Right forelimb (tissue), 1 donor: ENCODE results near the gene PTPRG.
"Not testable (repeated sequence)": the region's sequence is repeated elsewhere in the genome, so short reads cannot be mapped to it uniquely, and the experiment has no call there.

Experiments used
- DNase-seq: peaks from one replicate; pipeline ENCODE4 v3.0.0-alpha.2; 2018

The PTPRG gene

DNA sequence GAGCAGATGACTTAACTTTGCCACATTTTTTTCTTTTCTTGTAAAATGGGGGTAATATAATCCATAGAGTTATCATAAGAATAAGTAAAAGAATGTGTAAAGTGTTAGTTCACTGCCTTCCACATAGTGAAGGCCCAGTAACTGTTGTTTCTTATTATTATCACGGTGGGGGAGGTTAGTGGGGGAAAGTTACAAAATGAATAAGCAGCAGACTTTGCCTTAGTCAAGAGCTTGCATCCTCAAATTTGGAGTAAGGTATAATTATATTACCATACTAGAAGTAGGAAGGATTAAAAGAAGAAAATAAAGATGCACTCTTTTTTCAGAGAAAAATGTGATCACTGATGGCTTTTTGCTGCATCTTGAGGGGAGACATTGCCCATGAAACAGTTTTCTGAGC lies 247.6 kb downstream of the PTPRG start:
- DNase-seq: no peak

DNA sequence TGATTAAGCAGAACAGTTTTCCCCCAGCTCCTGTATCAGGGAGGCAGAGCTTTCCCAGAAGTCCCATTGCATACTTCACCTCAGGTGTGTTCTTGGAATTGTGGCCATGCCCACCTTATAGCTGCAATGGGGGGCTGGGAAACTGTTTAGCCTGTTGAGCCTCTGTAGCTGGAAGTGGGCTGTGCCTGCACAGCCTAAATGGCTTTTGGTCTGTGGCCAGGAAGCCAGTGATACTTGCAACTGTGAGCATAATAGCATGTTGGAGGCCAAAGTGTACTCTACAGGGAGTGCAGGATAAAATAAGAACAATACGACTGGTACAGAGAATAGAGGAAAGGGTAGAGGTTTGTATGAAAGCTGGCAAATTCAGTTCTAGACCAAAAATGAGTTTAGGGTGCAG lies 248.5 kb downstream of the PTPRG start:
- DNase-seq: no peak

GRCh38 chr3:61810953-61811497 lies 249.7 kb downstream of the PTPRG start:
- no peak for DNase-seq

GRCh38 chr3:61811652-61812051 lies 250.3 kb downstream of the PTPRG start:
- DNase-seq: no peak

DNA sequence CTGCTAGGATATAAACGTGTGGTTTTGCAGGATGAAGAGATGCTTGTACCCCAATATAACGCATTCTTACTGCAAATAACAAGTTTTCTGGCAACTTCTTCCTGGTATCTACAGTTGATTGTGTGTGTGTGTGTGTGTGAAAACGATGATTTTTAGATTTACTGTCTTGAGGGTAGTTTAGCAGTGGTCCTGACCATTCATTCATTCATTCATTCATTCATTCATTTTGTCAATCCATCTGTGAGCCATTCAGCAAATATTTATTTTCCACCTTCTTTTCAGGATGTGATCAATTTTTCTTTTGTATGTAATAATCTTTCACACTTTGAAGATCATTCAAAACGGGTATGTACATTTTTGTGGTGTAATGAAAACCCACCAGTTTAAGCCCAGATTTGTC lies 250.7 kb downstream of the PTPRG start:
- DNase-seq: no peak

DNA sequence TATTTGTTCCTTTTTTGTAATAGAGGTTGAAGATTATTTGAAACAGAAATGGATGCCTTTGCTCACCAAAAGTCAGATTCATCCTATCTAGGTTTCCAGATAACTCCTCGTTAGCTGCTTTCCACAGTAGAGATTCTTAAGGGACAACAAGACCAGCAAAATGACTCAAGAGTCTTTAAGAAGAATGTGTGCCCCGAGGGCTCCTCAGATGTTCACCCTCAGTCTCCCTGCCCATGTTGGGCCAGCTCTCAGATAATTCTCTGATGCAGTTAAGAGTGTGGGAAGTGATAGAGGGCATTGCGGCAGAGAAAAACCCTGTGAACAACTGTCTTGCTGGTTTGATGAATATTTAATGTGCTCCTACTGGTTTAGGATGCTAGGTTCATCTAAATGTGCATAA lies 251.1 kb downstream of the PTPRG start:
- no peak for DNase-seq

- no peak for DNase-seq
Observed at GRCh38 chr3:61813636-61814035, 252.3 kb downstream of the PTPRG start.

GRCh38 chr3:61814674-61815073 lies 253.3 kb downstream of the PTPRG start:
- DNase-seq: no peak

GRCh38 chr3:61816304-61816703 lies 254.9 kb downstream of the PTPRG start:
- DNase-seq: not testable (repeated sequence)

DNA sequence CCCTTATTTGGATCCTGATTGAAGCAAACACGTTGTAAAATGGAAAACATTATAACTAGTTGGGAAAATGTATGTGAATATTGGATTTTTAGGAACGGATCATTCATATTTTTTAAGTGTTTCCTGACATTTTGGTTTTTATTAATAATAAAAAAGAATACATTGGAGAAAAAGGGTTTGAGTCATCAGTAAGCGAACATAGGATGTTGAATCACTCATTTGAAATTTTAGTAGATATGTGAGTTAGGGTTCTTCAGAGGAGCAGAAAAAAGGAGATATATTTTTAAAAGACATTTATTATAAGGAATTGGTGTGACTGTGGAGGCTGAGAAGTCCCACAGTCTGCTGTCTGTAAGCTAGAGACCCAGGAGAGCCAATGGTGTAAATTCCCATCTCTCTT lies 258.5 kb downstream of the PTPRG start:
- no peak for DNase-seq

- DNase-seq: no peak
Observed at GRCh38 chr3:61820306-61820992, 259.1 kb downstream of the PTPRG start.

GRCh38 chr3:61821823-61822251 lies 260.5 kb downstream of the PTPRG start:
- DNase-seq: no peak

DNA sequence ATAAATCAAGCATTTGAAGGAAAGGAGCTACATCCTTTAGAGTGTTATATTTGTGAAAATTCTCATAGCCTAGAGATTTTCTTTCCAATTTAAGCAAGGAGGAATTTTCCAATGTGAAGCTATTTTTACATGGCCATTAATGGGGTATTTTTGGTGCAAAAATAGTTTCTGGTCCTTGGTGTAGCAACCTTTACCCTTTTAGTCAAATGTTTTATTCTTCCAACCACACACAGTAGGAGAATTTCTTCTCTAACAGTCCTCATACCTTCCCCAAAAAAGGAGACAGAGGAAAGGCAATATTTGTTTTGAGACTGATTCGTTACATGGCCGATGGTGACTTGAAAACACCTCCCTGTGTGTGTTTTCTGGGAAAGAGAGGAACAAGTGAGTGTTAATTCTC lies 261.2 kb downstream of the PTPRG start:
- no peak for DNase-seq

- no peak for DNase-seq
Observed at GRCh38 chr3:61824553-61825135, 263.3 kb downstream of the PTPRG start.

DNA sequence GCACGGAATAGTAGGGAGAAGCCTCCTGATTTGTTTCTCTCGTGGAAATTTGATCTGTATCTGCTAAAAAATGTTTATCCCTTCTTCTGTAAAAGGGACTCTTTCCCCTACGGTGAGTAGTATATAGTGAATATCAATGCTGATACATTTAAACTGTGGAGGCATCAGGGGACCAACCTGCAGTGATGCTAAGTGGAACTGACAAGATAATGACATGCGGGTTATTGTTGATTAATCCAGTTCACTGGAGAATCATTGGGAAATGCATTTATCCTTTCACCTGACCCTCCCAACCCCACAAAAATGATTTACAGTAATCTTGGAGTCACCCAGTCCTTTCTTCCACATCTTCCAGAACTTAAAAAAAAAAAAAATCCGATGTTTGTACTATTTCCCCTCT lies 264.8 kb downstream of the PTPRG start:
- no peak for DNase-seq

- DNase-seq: no peak
Observed at GRCh38 chr3:61828184-61828874, 267.0 kb downstream of the PTPRG start.

- DNase-seq: no peak
Observed at GRCh38 chr3:61828880-61829721, 267.7 kb downstream of the PTPRG start.

DNA sequence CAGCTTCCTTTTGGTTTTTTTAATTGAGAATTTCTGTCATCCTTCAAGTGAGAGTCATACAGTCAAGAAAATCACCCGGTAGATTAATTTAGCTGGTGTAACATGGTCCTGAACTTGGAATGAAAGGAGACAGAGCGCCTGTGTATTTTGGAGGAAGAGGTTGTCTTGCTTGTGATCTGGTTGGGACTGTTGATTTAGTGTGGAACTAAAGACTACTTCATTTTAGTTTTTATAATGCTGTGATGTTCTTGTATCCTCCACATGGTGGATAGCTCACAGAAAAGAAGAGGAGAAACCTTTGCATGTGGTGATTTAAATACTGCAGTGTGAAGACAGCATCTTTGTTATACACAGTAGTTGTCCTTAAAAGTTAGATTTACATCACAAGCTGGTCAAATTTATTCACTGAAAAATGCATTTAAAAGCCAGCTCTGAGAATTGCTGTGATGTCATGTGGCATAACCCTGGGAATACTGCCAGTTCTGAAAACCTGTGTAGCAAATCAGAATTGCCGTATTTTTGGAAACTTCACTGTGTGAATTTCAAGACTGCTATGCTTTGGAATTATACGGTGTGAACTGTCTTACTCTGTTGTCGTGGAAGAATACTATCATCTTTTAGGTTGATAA lies 268.5 kb downstream of the PTPRG start:
- no peak for DNase-seq

- no peak for DNase-seq
Observed at GRCh38 chr3:61831973-61832372, 270.6 kb downstream of the PTPRG start.

DNA sequence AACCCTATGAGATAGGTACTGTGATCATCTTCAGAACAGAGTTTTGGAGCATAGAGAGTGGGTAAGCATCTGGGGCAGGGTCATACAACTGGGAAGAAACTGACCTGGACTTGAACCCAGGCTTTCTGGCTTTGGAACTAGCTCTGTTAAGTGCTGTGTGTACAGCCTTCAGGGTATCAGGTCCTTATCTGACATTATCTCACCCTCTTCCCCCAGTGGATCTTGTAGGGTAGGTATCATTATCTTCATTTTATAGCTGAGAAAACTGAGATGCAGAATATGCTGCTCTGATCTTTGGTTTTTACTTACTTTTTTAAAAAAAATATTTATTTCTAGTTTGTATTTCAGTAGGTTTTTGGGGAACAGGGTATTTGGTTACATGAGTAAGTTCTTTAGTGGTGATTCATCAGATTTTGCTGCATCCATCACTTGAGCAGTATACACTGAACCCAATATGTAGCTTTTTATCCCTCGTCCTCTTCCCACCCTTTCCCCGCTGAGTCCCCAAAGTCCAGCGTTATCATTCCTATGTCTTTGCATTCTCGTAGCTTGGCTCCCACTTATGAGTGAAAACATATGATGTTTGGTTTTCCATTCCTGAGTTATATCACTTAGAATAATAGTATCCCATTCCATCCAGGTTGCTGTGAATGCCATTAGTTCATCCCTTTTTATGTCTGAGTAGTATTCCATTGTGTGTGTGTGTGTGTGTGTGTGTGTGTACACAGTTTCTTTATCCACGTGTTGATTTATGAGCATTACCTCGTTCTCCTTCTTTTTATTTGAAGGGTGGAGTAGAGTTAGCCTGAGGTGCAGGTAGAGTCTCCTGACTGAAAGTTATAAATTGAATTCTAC lies 271.2 kb downstream of the PTPRG start:
- no peak for DNase-seq

DNA sequence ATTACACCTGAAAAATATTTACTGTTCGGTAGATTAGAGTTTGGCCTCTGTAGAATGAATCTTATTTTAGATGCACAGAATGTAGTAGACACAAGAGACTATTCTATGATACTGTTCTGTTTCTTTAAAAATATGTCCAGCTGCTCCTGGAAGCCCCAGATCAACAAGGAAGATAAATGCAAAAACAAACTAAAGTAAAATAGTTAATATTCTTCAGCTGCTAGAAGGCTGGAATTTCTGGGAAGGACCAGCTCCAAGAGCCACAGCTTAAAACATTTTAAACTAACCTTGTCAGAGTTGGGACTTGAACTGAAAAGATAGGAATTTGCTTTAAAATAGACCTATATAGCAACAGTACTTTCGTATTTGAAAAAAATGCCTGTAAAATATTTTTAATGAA lies 277.9 kb downstream of the PTPRG start:
- no peak for DNase-seq
